Loucy (cell line): ENCODE measurements around the gene CNTNAP2.

Experiments used
- EZH2phosphoT487 ChIP-seq: fragments of 200-600 bp; IDR thresholded peaks from 2 replicates; pipeline ENCODE4 v1.6.1; 2018; ENCODE audit warnings: antibody characterized with exemption, mild to moderate bottlenecking, moderate library complexity, borderline replicate concordance
- TF ChIP-seq, protein P1 (sequence below): fragments of 200-600 bp; sonication (generic); conservative IDR thresholded peaks from 2 replicates; pipeline ENCODE4 v1.5.1; 2014; ENCODE audit warnings: mild to moderate bottlenecking, antibody characterized with exemption, low read length

DNA sequence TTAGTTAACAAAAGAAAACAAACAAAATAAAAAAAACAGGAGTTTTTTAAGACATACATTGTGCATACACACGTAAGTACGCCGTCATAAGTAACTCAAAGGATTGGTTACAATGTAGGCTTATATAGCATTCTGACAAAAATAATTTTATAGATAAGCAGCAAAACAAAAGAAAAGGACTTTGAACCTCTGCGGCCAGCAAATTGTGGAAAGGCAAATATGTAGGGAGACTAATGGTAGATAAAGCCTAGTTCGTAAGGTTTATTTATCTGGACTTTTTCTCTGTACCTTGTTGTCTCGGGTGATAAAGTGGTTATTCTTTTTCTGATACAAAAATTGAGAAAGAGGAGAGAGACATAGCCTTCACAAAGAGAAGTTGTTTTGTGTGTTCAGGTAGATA, 891.9 kb downstream of the CNTNAP2 start:
- TF ChIP-seq, protein P1, sequence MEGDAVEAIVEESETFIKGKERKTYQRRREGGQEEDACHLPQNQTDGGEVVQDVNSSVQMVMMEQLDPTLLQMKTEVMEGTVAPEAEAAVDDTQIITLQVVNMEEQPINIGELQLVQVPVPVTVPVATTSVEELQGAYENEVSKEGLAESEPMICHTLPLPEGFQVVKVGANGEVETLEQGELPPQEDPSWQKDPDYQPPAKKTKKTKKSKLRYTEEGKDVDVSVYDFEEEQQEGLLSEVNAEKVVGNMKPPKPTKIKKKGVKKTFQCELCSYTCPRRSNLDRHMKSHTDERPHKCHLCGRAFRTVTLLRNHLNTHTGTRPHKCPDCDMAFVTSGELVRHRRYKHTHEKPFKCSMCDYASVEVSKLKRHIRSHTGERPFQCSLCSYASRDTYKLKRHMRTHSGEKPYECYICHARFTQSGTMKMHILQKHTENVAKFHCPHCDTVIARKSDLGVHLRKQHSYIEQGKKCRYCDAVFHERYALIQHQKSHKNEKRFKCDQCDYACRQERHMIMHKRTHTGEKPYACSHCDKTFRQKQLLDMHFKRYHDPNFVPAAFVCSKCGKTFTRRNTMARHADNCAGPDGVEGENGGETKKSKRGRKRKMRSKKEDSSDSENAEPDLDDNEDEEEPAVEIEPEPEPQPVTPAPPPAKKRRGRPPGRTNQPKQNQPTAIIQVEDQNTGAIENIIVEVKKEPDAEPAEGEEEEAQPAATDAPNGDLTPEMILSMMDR: no peak
- no peak for TF ChIP-seq EZH2phosphoT487
